Measurements from ENCODE around the gene DMXL1.
"Not testable (repeated sequence)": the region's sequence is repeated elsewhere in the genome, so short reads cannot be mapped to it uniquely, and the experiment has no call there.

The DMXL1 gene

GRCh38 chr5:119118000-119118399 lies 47.1 kb downstream of the DMXL1 start:
- H3K9me3 ChIP-seq (ENCODE audit: severe bottlenecking), result no peaks in the 10 kb centered on the region
- H3K4me3 ChIP-seq (ENCODE audit: severe bottlenecking), result no peak overlapping the region
- H3K27ac ChIP-seq (ENCODE audit: poor library complexity, severe bottlenecking), result no peak overlapping the region
- DNase-seq (ENCODE audit: low spot score) (no peak), ATAC-seq (ENCODE audit: low read depth) (no peak)
- no peak for TF ChIP-seq CTCF (IDR thresholded peaks at IDR 0.05; ENCODE audit: poor library complexity, severe bottlenecking)
- H3K4me1 ChIP-seq (ENCODE audit: insufficient read depth, poor library complexity, severe bottlenecking), result no peaks in the 10 kb centered on the region
- H3K27me3 ChIP-seq (ENCODE audit: insufficient read depth, poor library complexity, severe bottlenecking), result no peaks in the 10 kb centered on the region
- H3K36me3 ChIP-seq (ENCODE audit: low read depth), result peaks cover 48% of the 10 kb centered on the region

GRCh38 chr5:119120893-119121292 lies 50.0 kb downstream of the DMXL1 start:
- no peak for TF ChIP-seq CTCF (IDR thresholded peaks at IDR 0.05; ENCODE audit: poor library complexity, severe bottlenecking)
- Histone ChIP-seq H3K27me3 (ENCODE audit: insufficient read depth, poor library complexity, severe bottlenecking) (no peaks in the 10 kb centered on the region), H3K36me3 (ENCODE audit: low read depth) (peaks cover 40% of the 10 kb centered on the region), H3K4me3 (ENCODE audit: severe bottlenecking) (no peak overlapping the region), H3K27ac (ENCODE audit: poor library complexity, severe bottlenecking) (no peak overlapping the region), H3K9me3 (ENCODE audit: severe bottlenecking) (no peaks in the 10 kb centered on the region), H3K4me1 (ENCODE audit: insufficient read depth, poor library complexity, severe bottlenecking) (no peaks in the 10 kb centered on the region)
- DNase-seq (ENCODE audit: low spot score) (no peak), ATAC-seq (ENCODE audit: low read depth) (no peak)

- ATAC-seq (ENCODE audit: low read depth); H3K4me3 ChIP-seq (ENCODE audit: severe bottlenecking); DNase-seq (ENCODE audit: low spot score); H3K27me3 ChIP-seq (ENCODE audit: insufficient read depth, poor library complexity, severe bottlenecking); H3K4me1 ChIP-seq (ENCODE audit: insufficient read depth, poor library complexity, severe bottlenecking); H3K9me3 ChIP-seq (ENCODE audit: severe bottlenecking); H3K27ac ChIP-seq (ENCODE audit: poor library complexity, severe bottlenecking): not testable (repeated sequence)
- peaks cover 25% of the 10 kb centered on the region for H3K36me3 ChIP-seq (ENCODE audit: low read depth)
Measured at GRCh38 chr5:119122474-119122873, 51.6 kb downstream of the DMXL1 start.

- Histone ChIP-seq H3K36me3 (ENCODE audit: low read depth) (peaks cover 18% of the 10 kb centered on the region), H3K27ac (ENCODE audit: poor library complexity, severe bottlenecking) (no peak overlapping the region), H3K4me1 (ENCODE audit: insufficient read depth, poor library complexity, severe bottlenecking) (no peaks in the 10 kb centered on the region), H3K9me3 (ENCODE audit: severe bottlenecking) (no peaks in the 10 kb centered on the region), H3K27me3 (ENCODE audit: insufficient read depth, poor library complexity, severe bottlenecking) (no peaks in the 10 kb centered on the region), H3K4me3 (ENCODE audit: severe bottlenecking) (no peak overlapping the region)
- ATAC-seq (ENCODE audit: low read depth), result no peak
- DNase-seq (ENCODE audit: low spot score), result no peak
- TF ChIP-seq CTCF (IDR thresholded peaks at IDR 0.05; ENCODE audit: poor library complexity, severe bottlenecking), result no peak
Measured at GRCh38 chr5:119123280-119123679, 52.4 kb downstream of the DMXL1 start.

GRCh38 chr5:119129770-119130169 lies 58.9 kb downstream of the DMXL1 start:
- no peak for DNase-seq (ENCODE audit: low spot score)
- no peaks in the 10 kb centered on the region for H3K4me1 ChIP-seq (ENCODE audit: insufficient read depth, poor library complexity, severe bottlenecking)
- no peak overlapping the region for H3K27ac ChIP-seq (ENCODE audit: poor library complexity, severe bottlenecking)
- peaks cover 11% of the 10 kb centered on the region; the same call in 1 of the 2 replicates for H3K36me3 ChIP-seq (ENCODE audit: low read depth)
- no peak for ATAC-seq (ENCODE audit: low read depth)
- TF ChIP-seq CTCF (IDR thresholded peaks at IDR 0.05; ENCODE audit: poor library complexity, severe bottlenecking), result no peak
- no peak overlapping the region for H3K4me3 ChIP-seq (ENCODE audit: severe bottlenecking)
- no peaks in the 10 kb centered on the region for H3K9me3 ChIP-seq (ENCODE audit: severe bottlenecking)
- H3K27me3 ChIP-seq (ENCODE audit: insufficient read depth, poor library complexity, severe bottlenecking), result no peaks in the 10 kb centered on the region

All from RWPE2 (cell line).